Mesendoderm (in vitro differentiated cells): ENCODE measurements around the gene ADAMTS7.
A peak's percentile ranks its signal among the peaks of the same experiment; 100 is the strongest.

Experiments
- DNase-seq: peaks from one replicate; pipeline ENCODE4 v3.0.0; 2013
- H2AK5ac ChIP-seq: 2 replicates; pipeline ENCODE4 v1.6.1; 2013; ENCODE audit warnings: low read length, inconsistent platforms
- H2BK120ac ChIP-seq: 2 replicates; pipeline ENCODE4 v1.6.1; 2013; ENCODE audit warnings: low read depth, mild to moderate bottlenecking, low read length, moderate library complexity, mixed read lengths
- H2BK15ac ChIP-seq: replicated peaks from 2 replicates; pipeline ENCODE4 v1.6.1; 2013; ENCODE audit warnings: low read depth, mild to moderate bottlenecking, moderate library complexity
- H2BK5ac ChIP-seq: 2 replicates; pipeline ENCODE4 v1.6.1; 2013; ENCODE audit warnings: low read length, inconsistent platforms
- H3K18ac ChIP-seq: 2 replicates; pipeline ENCODE4 v1.6.1; 2013; ENCODE audit warnings: mild to moderate bottlenecking, low read length, mixed read lengths
- H3K23ac ChIP-seq: one replicate; pipeline ENCODE4 v1.6.1; 2013; ENCODE audit warnings: low read length
- H3K27ac ChIP-seq: 2 replicates; pipeline ENCODE4 v1.5.1; 2013; ENCODE audit warnings: low read depth, mild to moderate bottlenecking, inconsistent platforms, low read length, moderate library complexity
- H3K27me3 ChIP-seq: 2 replicates; pipeline ENCODE4 v1.6.1; 2013; ENCODE audit warnings: low read length, control low read depth, mild to moderate bottlenecking, inconsistent platforms; ENCODE audit not compliant: insufficient read depth, poor library complexity
- H3K36me3 ChIP-seq: 2 replicates; pipeline ENCODE4 v1.6.1; 2013; ENCODE audit warnings: low read length, inconsistent platforms; ENCODE audit not compliant: control insufficient read depth, insufficient read depth
- H3K4ac ChIP-seq: one replicate; pipeline ENCODE4 v1.6.1; 2013; ENCODE audit warnings: low read depth, mild to moderate bottlenecking, low read length, moderate library complexity
- H3K4me1 ChIP-seq: 2 replicates; pipeline ENCODE4 v1.6.1; 2013; ENCODE audit warnings: low read depth, low read length, inconsistent platforms; ENCODE audit not compliant: control insufficient read depth
- H3K4me2 ChIP-seq: 2 replicates; pipeline ENCODE4 v1.6.1; 2013; ENCODE audit warnings: low read length
- H3K4me3 ChIP-seq: 2 replicates; pipeline ENCODE4 v1.5.1; 2013; ENCODE audit warnings: mild to moderate bottlenecking, low read length
- H3K56ac ChIP-seq: one replicate; pipeline ENCODE4 v1.6.1; 2013; ENCODE audit warnings: low read length
- H3K79me1 ChIP-seq: 2 replicates; pipeline ENCODE4 v1.6.1; 2013; ENCODE audit warnings: low read length, inconsistent platforms
- H3K79me2 ChIP-seq: 2 replicates; pipeline ENCODE4 v1.6.1; 2013; ENCODE audit warnings: mild to moderate bottlenecking, low read length; ENCODE audit not compliant: control insufficient read depth, insufficient read depth
- H3K9ac ChIP-seq: 2 replicates; pipeline ENCODE4 v1.6.1; 2013; ENCODE audit warnings: low read length, inconsistent platforms
- H4K5ac ChIP-seq: one replicate; pipeline ENCODE4 v1.6.1; 2013; ENCODE audit warnings: low read length
- H4K8ac ChIP-seq: one replicate; pipeline ENCODE4 v1.6.1; 2013; ENCODE audit warnings: low read depth, mild to moderate bottlenecking, control low read depth, low read length, moderate library complexity
- WGBS: extraction: QIAGEN DNeasy Blood & Tissue Kit; methylation state at CpG from one replicate; pipeline ENCODE4 v1.1.7; 2013; ENCODE audit warnings: low lambda C conversion rate, missing lambda C conversion rate; ENCODE audit not compliant: insufficient coverage; ENCODE audit errors: extremely low coverage; 5-methylcytosine and 5-hydroxymethylcytosine counted together

Gene ADAMTS7

GRCh38 chr15:78822514-78822913, 11.2 kb upstream of the ADAMTS7 start:
- Histone ChIP-seq H2BK15ac (no peak overlapping the region), H2BK120ac (no peak overlapping the region), H3K27ac (no peak overlapping the region), H4K8ac (no peak overlapping the region), H2BK5ac (no peak overlapping the region), H3K23ac (no peak overlapping the region), H3K4me1 (no peaks in the 10 kb centered on the region), H3K79me2 (no peaks in the 10 kb centered on the region), H3K27me3 (no peaks in the 10 kb centered on the region), H3K4me3 (no peak overlapping the region), H3K9ac (no peak overlapping the region), H3K56ac (no peak overlapping the region), H3K79me1 (no peaks in the 10 kb centered on the region), H4K5ac (no peak overlapping the region), H3K36me3 (no peaks in the 10 kb centered on the region), H3K4ac (no peak overlapping the region), H2AK5ac (no peak overlapping the region), H3K4me2 (no peak overlapping the region), H3K18ac (no peak overlapping the region)
- no peak for DNase-seq
- no CpG with 5 or more reads among the region's 3 CpGs for WGBS

DNA sequence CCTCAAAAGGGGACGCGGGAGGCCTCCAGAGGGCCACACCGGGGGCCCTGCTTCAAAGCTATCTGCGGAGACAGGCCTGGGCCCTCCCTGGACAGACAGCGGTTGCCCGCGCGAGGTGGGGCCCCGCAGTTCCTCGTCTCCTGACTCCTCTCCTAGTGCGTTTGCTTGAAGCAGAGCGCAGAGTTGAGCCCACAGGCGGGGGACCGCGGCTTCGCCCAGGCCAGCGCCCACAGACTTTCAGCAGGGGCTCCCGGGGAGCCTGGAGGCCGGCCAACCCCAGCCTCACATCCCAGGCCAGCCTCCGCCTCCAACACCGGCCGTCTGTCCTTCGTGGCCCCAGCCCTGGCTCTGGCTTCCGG, 540 bp upstream of the ADAMTS7 start:
- Histone ChIP-seq H3K23ac (no peak overlapping the region), H3K56ac (peak overlapping the region; percentile 76), H3K27ac (no peak overlapping the region), H3K27me3 (no peaks in the 10 kb centered on the region), H3K36me3 (no peaks in the 10 kb centered on the region), H3K4ac (peak overlapping the region; percentile 44), H3K18ac (no peak overlapping the region), H2BK5ac (no peak overlapping the region), H3K9ac (peak overlapping the region; percentile 79), H2AK5ac (no peak overlapping the region), H4K5ac (no peak overlapping the region), H2BK15ac (no peak overlapping the region), H3K79me2 (no peaks in the 10 kb centered on the region), H4K8ac (peak overlapping the region; percentile 70), H3K4me1 (peaks cover 6% of the 10 kb centered on the region), H2BK120ac (no peak overlapping the region), H3K79me1 (peaks cover 5% of the 10 kb centered on the region), H3K4me2 (peak overlapping the region; percentile 44), H3K4me3 (no peak overlapping the region)
- no peak for DNase-seq
- no CpG with 5 or more reads among the region's 24 CpGs for WGBS

- peak overlapping the region; percentile 15 for H3K23ac ChIP-seq
- no peak overlapping the region for H4K8ac ChIP-seq
- no peak overlapping the region for H4K5ac ChIP-seq
- H3K36me3 ChIP-seq, result no peaks in the 10 kb centered on the region
- WGBS, result no CpG with 5 or more reads among the region's 76 CpGs
- peak overlapping the region; percentile 87 for H3K4me2 ChIP-seq
- H3K4ac ChIP-seq, result peak overlapping the region; percentile 47
- peak overlapping the region; percentile 93 for H3K56ac ChIP-seq
- peak overlapping the region; percentile 93 for H3K9ac ChIP-seq
- H3K4me3 ChIP-seq, result peak overlapping the region; percentile 90
- peaks cover 5% of the 10 kb centered on the region for H3K79me1 ChIP-seq
- no peak overlapping the region for H2BK120ac ChIP-seq
- H3K4me1 ChIP-seq, result peaks cover 6% of the 10 kb centered on the region
- no peaks in the 10 kb centered on the region for H3K79me2 ChIP-seq
- H3K27ac ChIP-seq, result peak overlapping the region; percentile 55
- H2AK5ac ChIP-seq, result no peak overlapping the region
- H3K27me3 ChIP-seq, result no peaks in the 10 kb centered on the region
- DNase-seq, result peak; percentile 74
- H3K18ac ChIP-seq, result peak overlapping the region; percentile 83
- H2BK5ac ChIP-seq, result no peak overlapping the region
- no peak overlapping the region for H2BK15ac ChIP-seq
Observed at GRCh38 chr15:78810362-78811123, 721 bp downstream of the ADAMTS7 start.

GRCh38 chr15:78810003-78810361, 1.3 kb downstream of the ADAMTS7 start:
- Histone ChIP-seq H3K79me2 (no peaks in the 10 kb centered on the region), H2BK5ac (no peak overlapping the region), H2BK120ac (no peak overlapping the region), H4K5ac (no peak overlapping the region), H2BK15ac (no peak overlapping the region), H3K27ac (no peak overlapping the region), H4K8ac (no peak overlapping the region), H3K79me1 (peaks cover 5% of the 10 kb centered on the region), H3K9ac (peak overlapping the region; percentile 93), H3K36me3 (no peaks in the 10 kb centered on the region), H3K23ac (no peak overlapping the region), H3K18ac (no peak overlapping the region), H2AK5ac (no peak overlapping the region), H3K27me3 (no peaks in the 10 kb centered on the region), H3K4me2 (peak overlapping the region; percentile 87), H3K4me1 (peaks cover 6% of the 10 kb centered on the region), H3K4ac (no peak overlapping the region), H3K4me3 (peak overlapping the region; percentile 90), H3K56ac (peak overlapping the region; percentile 93)
- no CpG with 5 or more reads among the region's 11 CpGs for WGBS
- no peak for DNase-seq

GRCh38 chr15:78808550-78808949, 2.7 kb downstream of the ADAMTS7 start:
- Histone ChIP-seq H3K4ac (no peak overlapping the region), H3K18ac (no peak overlapping the region), H2AK5ac (no peak overlapping the region), H3K9ac (no peak overlapping the region), H2BK15ac (no peak overlapping the region), H3K79me1 (peaks cover 5% of the 10 kb centered on the region), H3K27me3 (no peaks in the 10 kb centered on the region), H3K4me1 (peaks cover 6% of the 10 kb centered on the region), H3K36me3 (no peaks in the 10 kb centered on the region), H3K56ac (no peak overlapping the region), H4K8ac (no peak overlapping the region), H4K5ac (no peak overlapping the region), H2BK120ac (no peak overlapping the region), H3K4me2 (no peak overlapping the region), H3K27ac (no peak overlapping the region), H3K23ac (no peak overlapping the region), H3K79me2 (no peaks in the 10 kb centered on the region), H2BK5ac (no peak overlapping the region), H3K4me3 (no peak overlapping the region)
- DNase-seq, result peak; percentile 78
- WGBS, result no CpG with 5 or more reads among the region's 2 CpGs

GRCh38 chr15:78807359-78807758, 3.9 kb downstream of the ADAMTS7 start:
- Histone ChIP-seq H3K4me1 (peaks cover 6% of the 10 kb centered on the region), H3K27me3 (no peaks in the 10 kb centered on the region), H3K23ac (no peak overlapping the region), H3K27ac (no peak overlapping the region), H3K79me1 (peaks cover 5% of the 10 kb centered on the region), H3K4me2 (no peak overlapping the region), H3K56ac (no peak overlapping the region), H2BK120ac (no peak overlapping the region), H4K8ac (no peak overlapping the region), H3K4me3 (no peak overlapping the region), H2AK5ac (no peak overlapping the region), H4K5ac (no peak overlapping the region), H3K4ac (no peak overlapping the region), H3K9ac (no peak overlapping the region), H2BK15ac (no peak overlapping the region), H2BK5ac (no peak overlapping the region), H3K36me3 (no peaks in the 10 kb centered on the region), H3K18ac (no peak overlapping the region), H3K79me2 (no peaks in the 10 kb centered on the region)
- no peak for DNase-seq
- no CpG with 5 or more reads among the region's 2 CpGs for WGBS
